ENCODE measurements around the gene TFPI. TPM values are rescaled to one million over a fixed set of nuclear protein-coding genes. Genes with fewer than 3 reads are reported as not detected.

The TFPI gene
- total RNA-seq, 1 donor from 2014 or later: 89.7 TPM

GRCh38 chr2:187493877-187494568, 60.2 kb downstream of the TFPI start:
- Mint-ChIP-seq H3K4me3 (no peak overlapping the region), H3K27me3 (ENCODE audit: low read depth) (no peaks in the 10 kb centered on the region), H3K36me3 (peaks cover 41% of the 10 kb centered on the region), H3K9me3 (peaks cover 31% of the 10 kb centered on the region), H3K27ac (no peak overlapping the region), H3K4me1 (peaks cover 4% of the 10 kb centered on the region)
- DNase-seq (ENCODE audit: low spot score in 2 of 2, unreplicated experiment in 2 of 2): no peak
- no peak for TF ChIP-seq CTCF (IDR thresholded peaks at IDR 0.05; ENCODE audit: unreplicated experiment)

DNA sequence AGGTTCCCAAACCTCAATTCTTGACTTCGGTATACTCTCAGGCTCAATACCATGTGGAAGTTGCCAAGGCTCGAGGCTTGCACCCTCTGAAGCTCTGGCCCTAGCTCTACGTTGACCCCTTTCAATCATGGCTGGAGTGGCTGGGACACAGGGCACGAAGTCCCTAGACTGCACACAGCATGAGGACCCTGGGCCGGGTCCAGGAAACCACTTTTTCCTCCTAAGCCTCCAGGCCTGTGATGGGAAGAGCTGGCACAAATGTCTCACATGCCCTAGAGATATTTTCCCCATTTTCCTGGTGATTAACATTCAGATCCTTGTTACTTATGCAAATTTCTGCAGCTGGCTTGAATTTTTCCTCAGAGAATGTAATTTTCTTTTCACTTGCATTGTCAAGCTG, 61.1 kb downstream of the TFPI start:
- Mint-ChIP-seq H3K4me1 (peaks cover 4% of the 10 kb centered on the region), H3K27ac (no peak overlapping the region), H3K4me3 (no peak overlapping the region), H3K36me3 (peaks cover 41% of the 10 kb centered on the region), H3K27me3 (ENCODE audit: low read depth) (no peaks in the 10 kb centered on the region), H3K9me3 (peaks cover 31% of the 10 kb centered on the region)
- no peak for TF ChIP-seq CTCF (IDR thresholded peaks at IDR 0.05; ENCODE audit: unreplicated experiment)
- DNase-seq (ENCODE audit: low spot score in 2 of 2, unreplicated experiment in 2 of 2): no peak

DNA sequence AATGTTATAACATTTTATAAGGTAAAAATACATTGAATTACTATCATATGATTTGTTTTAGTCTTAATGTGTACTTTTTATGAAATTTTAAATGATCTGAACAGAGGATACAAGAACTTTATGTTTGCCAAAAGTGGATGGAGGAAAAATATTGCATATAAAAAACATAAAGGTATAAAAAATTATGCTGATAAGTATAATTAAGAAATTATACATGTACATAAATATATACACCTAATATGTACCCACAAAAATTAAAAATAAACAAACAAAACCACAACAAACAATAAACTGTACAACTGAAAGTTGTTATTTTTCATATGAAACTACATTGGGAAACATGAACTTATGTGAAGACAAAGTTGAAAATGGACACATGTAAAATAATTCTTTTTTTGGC, 68.0 kb downstream of the TFPI start:
- no peak for DNase-seq (ENCODE audit: low spot score in 2 of 2, unreplicated experiment in 2 of 2)

DNA sequence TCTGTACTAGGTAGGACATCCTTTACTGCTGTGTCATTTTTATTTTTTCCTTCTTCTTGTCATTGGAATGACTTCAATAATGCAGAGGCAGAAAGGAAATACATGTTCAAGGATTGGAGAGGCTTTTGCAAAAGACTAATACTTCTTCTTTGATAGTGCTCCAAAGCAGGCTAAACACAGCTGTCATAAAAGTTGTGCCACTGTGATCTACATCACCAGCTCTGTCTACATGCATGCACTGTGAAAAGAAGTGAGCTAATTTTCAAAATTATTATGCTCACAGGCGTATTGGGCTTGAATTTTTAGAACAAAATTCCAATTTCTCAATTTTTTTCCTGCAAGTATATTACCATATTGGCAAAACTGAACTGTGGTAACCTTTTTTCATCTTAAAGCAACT, 68.7 kb downstream of the TFPI start:
- DNase-seq (ENCODE audit: low spot score in 2 of 2, unreplicated experiment in 2 of 2): no peak
- H3K4me3 Mint-ChIP-seq: no peak overlapping the region
- H3K27ac Mint-ChIP-seq: no peak overlapping the region
- peaks cover 6% of the 10 kb centered on the region for H3K36me3 Mint-ChIP-seq
- no peaks in the 10 kb centered on the region for H3K27me3 Mint-ChIP-seq (ENCODE audit: low read depth)
- no peak for TF ChIP-seq CTCF (IDR thresholded peaks at IDR 0.05; ENCODE audit: unreplicated experiment)
- H3K4me1 Mint-ChIP-seq: no peaks in the 10 kb centered on the region
- no peaks in the 10 kb centered on the region for H3K9me3 Mint-ChIP-seq

More for the DNA sequence above, 68.0 kb downstream of the TFPI start:
- Mint-ChIP-seq H3K27ac (no peak overlapping the region), H3K4me3 (no peak overlapping the region), H3K27me3 (ENCODE audit: low read depth) (no peaks in the 10 kb centered on the region), H3K36me3 (peaks cover 6% of the 10 kb centered on the region), H3K4me1 (no peaks in the 10 kb centered on the region), H3K9me3 (no peaks in the 10 kb centered on the region)
- no peak for TF ChIP-seq CTCF (IDR thresholded peaks at IDR 0.05; ENCODE audit: unreplicated experiment)

GRCh38 chr2:187483537-187483936, 70.7 kb downstream of the TFPI start:
- Mint-ChIP-seq H3K4me3 (no peak overlapping the region), H3K27me3 (ENCODE audit: low read depth) (no peaks in the 10 kb centered on the region), H3K9me3 (no peaks in the 10 kb centered on the region), H3K4me1 (no peaks in the 10 kb centered on the region), H3K36me3 (peaks cover 6% of the 10 kb centered on the region), H3K27ac (no peak overlapping the region)
- TF ChIP-seq CTCF (IDR thresholded peaks at IDR 0.05; ENCODE audit: unreplicated experiment): no peak
- DNase-seq (ENCODE audit: low spot score in 2 of 2, unreplicated experiment in 2 of 2): no peak
